Immature natural killer cell (primary cell): Measurements from ENCODE around the gene TMC5. TPM values are rescaled to one million over a fixed set of nuclear protein-coding genes. Genes with fewer than 3 reads are reported as not detected.
"Not testable (repeated sequence)": the region's sequence is repeated elsewhere in the genome, so short reads cannot be mapped to it uniquely, and the experiment has no call there.

Experiments
- DNase-seq, 3 donors: peaks; one replicate each; pipeline ENCODE4 v3.0.0; 2022; ENCODE audit warnings: mixed read lengths in 1 of 3
- H3K27ac Mint-ChIP-seq, 6 donors: one replicate each; pipeline ENCODE4 v1.8.0; 2020; ENCODE audit warnings: mixed read lengths in 6 of 6, mild to moderate bottlenecking in 5 of 6, inconsistent platforms in 4 of 6, moderate library complexity in 3 of 6
- H3K27me3 Mint-ChIP-seq, 3 donors: one replicate each; pipeline ENCODE4 v1.8.0; 2020 to 2021; ENCODE audit warnings: low read depth in 3 of 3, mild to moderate bottlenecking in 3 of 3, mixed read lengths in 3 of 3, moderate library complexity in 3 of 3, inconsistent platforms in 1 of 3
- H3K36me3 Mint-ChIP-seq, 3 donors: one replicate each; pipeline ENCODE4 v1.8.0; 2020; ENCODE audit warnings: mixed read lengths in 3 of 3, inconsistent platforms in 2 of 3, mild to moderate bottlenecking in 2 of 3
- H3K4me1 Mint-ChIP-seq, 2 donors: one replicate each; pipeline ENCODE4 v1.8.0; 2020; ENCODE audit warnings: inconsistent platforms in 2 of 2, mild to moderate bottlenecking in 2 of 2, mixed read lengths in 2 of 2, moderate library complexity in 1 of 2
- H3K4me3 Mint-ChIP-seq, 5 donors: one replicate each; pipeline ENCODE4 v1.8.0; 2020; ENCODE audit warnings: mild to moderate bottlenecking in 5 of 5, mixed read lengths in 5 of 5, inconsistent platforms in 3 of 5, moderate library complexity in 3 of 5
- H3K9me3 Mint-ChIP-seq, 6 donors: one replicate each; pipeline ENCODE4 v1.8.0; 2020; ENCODE audit warnings: mild to moderate bottlenecking in 6 of 6, mixed read lengths in 6 of 6, inconsistent platforms in 4 of 6, moderate library complexity in 3 of 6
- polyA plus RNA-seq, 3 donors: library from polyadenylated mRNA; unstranded; fragments of 300-500 nt; fragmentation: Illumina TruSeq; gene quantifications; one replicate each; pipeline ENCODE4 v1.2.3, GENCODE V29; 2021

The TMC5 gene
- not detected for polyA plus RNA-seq

GRCh38 chr16:19417640-19418039 lies at the start of gene TMC5:
TSS of gene TMC5 (plus strand) at chr16:19417883. CDS start at chr16:19440039, 22,156 bp downstream.
- no peak within 1 kb of the TSS for H3K27ac Mint-ChIP-seq
- H3K9me3 Mint-ChIP-seq = peaks cover 0 to 2% (median 0%) of the 10 kb centered on the region in 6 donors
- DNase-seq = no peak
- no peak within 1 kb of the TSS for H3K4me3 Mint-ChIP-seq
- H3K36me3 Mint-ChIP-seq = no peaks in the 10 kb centered on the region
- H3K27me3 Mint-ChIP-seq = peaks cover 3 to 7% (median 3%) of the 10 kb centered on the region in 3 donors
- no peaks in the 10 kb centered on the region for H3K4me1 Mint-ChIP-seq

GRCh38 chr16:19372541-19372940 lies 45.1 kb upstream of the TMC5 start:
- H3K4me3 Mint-ChIP-seq, H3K27me3 Mint-ChIP-seq, H3K27ac Mint-ChIP-seq, H3K4me1 Mint-ChIP-seq, H3K36me3 Mint-ChIP-seq, DNase-seq, H3K9me3 Mint-ChIP-seq: not testable (repeated sequence)

- Mint-ChIP-seq H3K9me3 (no peaks in the 10 kb centered on the region), H3K27me3 (peaks cover 2 to 3% (median 2%) of the 10 kb centered on the region in 3 donors), H3K4me3 (no peak overlapping the region), H3K4me1 (no peaks in the 10 kb centered on the region), H3K36me3 (no peaks in the 10 kb centered on the region), H3K27ac (no peak overlapping the region)
- no peak for DNase-seq
These were observed 43.3 kb upstream of the TMC5 start for GRCh38 chr16:19374402-19374801.

- no peaks in the 10 kb centered on the region for H3K36me3 Mint-ChIP-seq
- peaks cover 0 to 9% of the 10 kb centered on the region in 2 donors for H3K4me1 Mint-ChIP-seq
- no peak overlapping the region for H3K27ac Mint-ChIP-seq
- H3K4me3 Mint-ChIP-seq = no peak overlapping the region
- peak in 1 of 3 donors; percentile 7 for DNase-seq
- no peaks in the 10 kb centered on the region for H3K9me3 Mint-ChIP-seq
- H3K27me3 Mint-ChIP-seq = peaks cover 0 to 5% (median 3%) of the 10 kb centered on the region in 3 donors
These were observed 42.0 kb upstream of the TMC5 start for GRCh38 chr16:19375561-19376158.

- Mint-ChIP-seq H3K9me3 (no peaks in the 10 kb centered on the region), H3K4me1 (peaks cover 3 to 16% of the 10 kb centered on the region in 2 donors), H3K27me3 (peaks cover 1 to 10% (median 2%) of the 10 kb centered on the region in 3 donors), H3K36me3 (no peaks in the 10 kb centered on the region), H3K27ac (no peak overlapping the region), H3K4me3 (no peak overlapping the region)
- DNase-seq = no peak
These were observed 39.8 kb upstream of the TMC5 start for GRCh38 chr16:19377864-19378263.

- DNase-seq = no peak
- no peak overlapping the region for H3K27ac Mint-ChIP-seq
- H3K36me3 Mint-ChIP-seq = no peaks in the 10 kb centered on the region
- no peak overlapping the region for H3K4me3 Mint-ChIP-seq
- H3K9me3 Mint-ChIP-seq = no peaks in the 10 kb centered on the region
- H3K27me3 Mint-ChIP-seq = peaks cover 1 to 10% (median 2%) of the 10 kb centered on the region in 3 donors
- peaks cover 9 to 23% of the 10 kb centered on the region in 2 donors for H3K4me1 Mint-ChIP-seq
These were observed 39.2 kb upstream of the TMC5 start for GRCh38 chr16:19378511-19378910.

- Mint-ChIP-seq H3K4me1 (peaks cover 10 to 25% of the 10 kb centered on the region in 2 donors), H3K4me3 (no peak overlapping the region), H3K27ac (no peak overlapping the region), H3K9me3 (no peaks in the 10 kb centered on the region), H3K27me3 (peaks cover 1 to 9% (median 2%) of the 10 kb centered on the region in 3 donors), H3K36me3 (no peaks in the 10 kb centered on the region)
- DNase-seq = no peak
These were observed 37.8 kb upstream of the TMC5 start for GRCh38 chr16:19379838-19380237.

GRCh38 chr16:19380328-19380727 lies 37.4 kb upstream of the TMC5 start:
- Mint-ChIP-seq H3K9me3 (no peaks in the 10 kb centered on the region), H3K27me3 (peaks cover 1 to 9% (median 6%) of the 10 kb centered on the region in 3 donors), H3K4me1 (peaks cover 10 to 25% of the 10 kb centered on the region in 2 donors), H3K36me3 (no peaks in the 10 kb centered on the region), H3K27ac (no peak overlapping the region), H3K4me3 (no peak overlapping the region)
- no peak for DNase-seq

GRCh38 chr16:19382084-19382801 lies 35.4 kb upstream of the TMC5 start:
- Mint-ChIP-seq H3K9me3 (no peaks in the 10 kb centered on the region), H3K27me3 (peaks cover 0 to 13% (median 9%) of the 10 kb centered on the region in 3 donors), H3K4me1 (peaks cover 10 to 25% of the 10 kb centered on the region in 2 donors), H3K36me3 (no peaks in the 10 kb centered on the region), H3K27ac (no peak overlapping the region), H3K4me3 (no peak overlapping the region)
- DNase-seq = no peak

- Mint-ChIP-seq H3K36me3 (no peaks in the 10 kb centered on the region), H3K9me3 (no peaks in the 10 kb centered on the region), H3K27ac (no peak overlapping the region), H3K4me3 (peak overlapping the region in 1 of 5 donors; percentile 12), H3K27me3 (peaks cover 0 to 13% (median 9%) of the 10 kb centered on the region in 3 donors), H3K4me1 (peaks cover 10 to 25% of the 10 kb centered on the region in 2 donors)
- no peak for DNase-seq
These were observed 34.5 kb upstream of the TMC5 start for GRCh38 chr16:19382887-19383816.

- Mint-ChIP-seq H3K9me3 (no peaks in the 10 kb centered on the region), H3K27ac (no peak overlapping the region), H3K36me3 (no peaks in the 10 kb centered on the region), H3K4me1 (peaks cover 10 to 25% of the 10 kb centered on the region in 2 donors), H3K4me3 (no peak overlapping the region), H3K27me3 (peaks cover 2 to 13% (median 11%) of the 10 kb centered on the region in 3 donors)
- no peak for DNase-seq
These were observed 33.0 kb upstream of the TMC5 start for GRCh38 chr16:19384656-19385055.

GRCh38 chr16:19386525-19386924 lies 31.2 kb upstream of the TMC5 start:
- H3K4me3 Mint-ChIP-seq = no peak overlapping the region
- DNase-seq = no peak
- peaks cover 0 to 1% (median 0%) of the 10 kb centered on the region in 6 donors for H3K9me3 Mint-ChIP-seq
- no peaks in the 10 kb centered on the region for H3K36me3 Mint-ChIP-seq
- H3K4me1 Mint-ChIP-seq = peaks cover 10 to 17% of the 10 kb centered on the region in 2 donors
- no peak overlapping the region for H3K27ac Mint-ChIP-seq
- peaks cover 4 to 15% (median 11%) of the 10 kb centered on the region in 3 donors for H3K27me3 Mint-ChIP-seq

- H3K36me3 Mint-ChIP-seq = no peaks in the 10 kb centered on the region
- no peak overlapping the region for H3K27ac Mint-ChIP-seq
- peak in 1 of 3 donors; percentile 9 for DNase-seq
- peaks cover 0 to 1% (median 0%) of the 10 kb centered on the region in 6 donors for H3K9me3 Mint-ChIP-seq
- no peak overlapping the region for H3K4me3 Mint-ChIP-seq
- H3K4me1 Mint-ChIP-seq = no peaks in the 10 kb centered on the region
- H3K27me3 Mint-ChIP-seq = peaks cover 4 to 15% (median 11%) of the 10 kb centered on the region in 3 donors
These were observed 28.4 kb upstream of the TMC5 start for GRCh38 chr16:19389246-19389645.
